NOMO-1 treated with dmso at 0.1 percent for 144 hours (cell line): ENCODE measurements around the gene LBHD1.
A peak's percentile ranks its signal among the peaks of the same experiment; 100 is the strongest.
"Not testable (repeated sequence)": the region's sequence is repeated elsewhere in the genome, so short reads cannot be mapped to it uniquely, and the experiment has no call there.

ENCODE experiments used
- DNase-seq: peaks from one replicate; lab custom pipeline; 2025; ENCODE audit not compliant: unreplicated experiment; lab: John Stamatoyannopoulos, UW

LBHD1 gene

DNA sequence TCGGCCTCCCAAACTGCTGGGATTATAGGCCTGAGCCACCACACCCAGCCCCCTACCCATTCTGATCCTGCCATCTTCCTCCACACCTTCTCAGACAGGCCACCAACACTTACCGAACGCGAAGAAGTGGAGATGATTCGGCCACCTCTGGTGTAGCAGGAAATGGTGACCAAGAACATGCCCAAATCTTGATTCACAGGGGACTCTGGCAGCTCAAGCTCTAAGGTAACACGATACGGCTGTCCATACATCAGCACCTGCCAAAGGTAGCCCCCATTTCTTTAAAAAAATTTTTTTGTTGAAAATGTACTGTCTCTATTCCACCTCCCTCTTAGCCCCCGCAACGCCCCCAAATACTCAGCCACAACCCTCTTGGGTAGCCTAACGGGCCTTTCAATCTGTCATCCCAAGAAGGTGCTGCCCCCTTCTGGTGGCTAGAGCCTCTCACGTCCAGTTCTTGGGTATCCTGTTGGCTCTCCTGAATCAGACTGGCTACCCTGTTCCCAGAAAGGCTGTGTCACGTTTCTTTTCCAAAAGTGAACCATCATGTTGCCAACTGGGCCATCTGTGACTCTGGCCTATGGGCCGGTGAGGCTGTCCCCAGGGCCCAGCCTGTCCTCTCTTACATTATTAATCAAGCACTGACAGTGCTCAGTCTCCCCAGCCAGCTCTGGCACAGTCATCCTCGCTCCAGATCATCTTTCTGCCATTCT lies 22.5 kb upstream of the LBHD1 start:
- DNase-seq, result peak; percentile 21

DNA sequence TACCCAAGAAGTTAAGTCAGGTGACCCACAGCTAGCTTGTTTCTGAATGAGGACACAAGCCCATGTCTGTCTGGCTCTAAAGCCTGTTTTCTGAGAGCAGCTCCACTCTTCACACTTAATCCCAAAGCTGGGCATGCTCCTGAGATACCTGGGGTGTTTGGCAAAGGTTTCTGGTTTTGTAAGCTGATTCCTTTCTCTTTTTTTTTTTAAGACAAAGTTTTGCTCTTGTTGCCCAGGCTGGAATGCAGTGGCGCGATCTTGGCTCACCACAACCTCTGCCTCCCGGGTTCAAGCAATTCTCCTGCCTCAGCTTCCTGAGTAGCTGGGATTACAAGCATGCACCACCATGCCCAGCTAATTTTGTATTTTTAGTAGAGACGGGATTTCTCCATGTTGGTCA lies 21.6 kb upstream of the LBHD1 start:
- not testable (repeated sequence) for DNase-seq

- no peak for DNase-seq
Measured at GRCh38 chr11:62689421-62690183, 17.5 kb upstream of the LBHD1 start, which contains the start of gene LRRN4CL. Gene LRRN4CL, minus strand, starts transcription at chr11:62689530. Its CDS starts 1,022 bp downstream, at chr11:62688508.

GRCh38 chr11:62688491-62688890 lies 16.4 kb upstream of the LBHD1 start:
- DNase-seq, result no peak

DNA sequence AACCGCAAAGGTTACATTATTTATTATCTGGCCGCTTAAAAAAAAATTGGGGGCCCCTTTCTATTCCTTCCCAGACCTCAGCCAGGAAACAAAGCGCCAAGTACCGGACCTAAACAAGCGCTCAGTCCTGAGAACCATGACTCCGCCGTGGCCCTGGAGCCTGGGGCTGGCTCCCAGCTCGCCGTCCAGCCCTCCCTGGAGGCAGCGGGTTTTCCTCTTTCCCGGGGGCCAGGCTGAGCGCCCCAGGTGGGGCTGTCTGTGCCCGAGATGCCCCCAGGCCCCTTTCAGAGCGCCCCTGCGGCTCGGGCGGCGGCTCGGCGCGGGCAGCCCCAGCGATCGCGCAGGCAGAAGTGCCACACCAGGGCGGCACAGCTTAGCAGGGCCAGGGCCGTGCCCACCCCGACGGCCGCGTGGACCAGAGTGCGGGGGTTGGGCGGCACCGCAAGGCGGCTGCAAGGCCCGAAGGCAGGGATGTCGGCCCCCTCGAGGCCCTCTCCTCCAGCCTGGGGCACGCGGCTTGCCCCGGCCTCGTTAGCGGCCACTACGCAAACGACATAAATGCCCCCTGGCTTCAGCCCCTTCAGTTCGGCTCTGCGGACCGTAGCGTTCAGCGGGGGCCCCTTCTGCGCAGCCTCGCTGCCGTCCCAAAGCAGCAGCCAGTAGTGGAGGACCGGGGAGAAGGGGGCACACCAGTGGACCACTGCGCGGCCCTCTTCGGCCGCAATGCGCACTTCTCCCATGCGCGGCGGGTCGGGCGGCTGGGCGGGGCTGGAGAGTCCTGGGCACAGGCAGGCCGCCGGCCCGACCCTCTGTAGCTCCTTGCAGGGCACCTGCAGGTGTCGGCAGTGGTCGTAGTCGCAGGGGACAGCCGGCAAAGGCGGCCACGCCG lies 15.7 kb upstream of the LBHD1 start:
- no peak for DNase-seq

- no peak for DNase-seq
Measured at GRCh38 chr11:62682518-62682917, 10.5 kb upstream of the LBHD1 start.

- peak; percentile 9 for DNase-seq
Measured at GRCh38 chr11:62680825-62681240, 8.8 kb upstream of the LBHD1 start.

- DNase-seq, result peak; percentile 89
Measured at GRCh38 chr11:62678770-62679696, 7.0 kb upstream of the LBHD1 start, which contains the start of gene UBXN1. Gene UBXN1, minus strand, starts transcription at chr11:62679073. Its CDS starts 150 bp downstream, at chr11:62678923.

DNA sequence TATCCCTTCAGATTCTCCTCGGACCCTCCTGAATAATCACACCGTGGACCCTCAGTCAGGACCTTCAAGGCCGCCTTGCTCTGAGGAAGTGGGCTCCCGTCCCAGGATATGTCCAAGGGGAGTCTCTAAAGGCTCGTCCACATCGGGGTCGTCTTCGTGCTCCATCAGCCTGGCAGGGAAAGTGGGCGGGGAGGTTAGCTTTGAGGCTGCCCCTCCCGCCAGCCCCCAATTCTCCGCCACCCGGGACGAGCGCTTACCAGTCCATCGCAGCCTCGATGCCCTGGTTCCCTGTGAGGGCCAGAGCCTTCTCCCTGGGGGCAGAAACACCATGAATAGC lies 6.3 kb upstream of the LBHD1 start:
- no peak for DNase-seq

- DNase-seq, result no peak
Measured at GRCh38 chr11:62677714-62678113, 5.6 kb upstream of the LBHD1 start.

DNA sequence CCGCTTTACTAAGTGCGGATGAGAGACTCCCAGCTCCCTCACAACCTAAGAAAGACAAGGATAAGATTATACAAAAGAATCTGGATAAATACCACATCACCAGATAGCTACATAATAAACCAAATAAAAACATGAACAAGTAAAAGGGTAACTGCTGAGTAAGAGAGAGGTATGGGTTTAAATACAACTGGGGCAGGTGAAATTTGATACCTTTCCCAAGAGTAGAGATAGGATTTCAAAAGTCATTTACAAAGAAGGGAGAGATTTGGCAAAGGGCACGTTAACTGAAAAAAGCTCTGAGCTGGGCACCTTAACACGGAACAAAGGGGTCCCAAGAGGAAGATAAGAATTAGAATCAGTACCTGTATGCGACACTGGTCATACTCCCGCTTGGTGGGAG lies 5.1 kb upstream of the LBHD1 start:
- DNase-seq, result no peak

GRCh38 chr11:62676698-62677097 lies 4.6 kb upstream of the LBHD1 start:
- DNase-seq, result no peak

DNA sequence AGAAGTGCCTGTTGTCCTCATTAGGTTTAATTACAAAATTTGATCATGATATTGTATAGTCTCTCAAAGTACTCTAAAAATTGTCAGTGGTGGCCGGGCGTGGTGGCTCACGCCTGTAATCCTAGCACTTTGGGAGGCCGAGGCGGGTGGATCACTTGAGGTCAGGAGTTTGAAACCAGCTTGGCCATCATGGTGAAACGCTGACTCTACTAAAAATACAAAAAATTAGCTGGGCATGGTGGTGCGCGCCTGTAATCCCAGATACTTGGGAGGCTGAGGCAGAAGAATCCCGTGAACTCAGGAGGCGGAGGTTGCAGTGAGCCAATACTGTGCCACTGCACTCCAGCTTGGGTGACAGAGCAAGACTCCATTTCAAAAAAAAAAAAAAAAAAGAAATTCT lies 3.3 kb upstream of the LBHD1 start:
- not testable (repeated sequence) for DNase-seq

DNA sequence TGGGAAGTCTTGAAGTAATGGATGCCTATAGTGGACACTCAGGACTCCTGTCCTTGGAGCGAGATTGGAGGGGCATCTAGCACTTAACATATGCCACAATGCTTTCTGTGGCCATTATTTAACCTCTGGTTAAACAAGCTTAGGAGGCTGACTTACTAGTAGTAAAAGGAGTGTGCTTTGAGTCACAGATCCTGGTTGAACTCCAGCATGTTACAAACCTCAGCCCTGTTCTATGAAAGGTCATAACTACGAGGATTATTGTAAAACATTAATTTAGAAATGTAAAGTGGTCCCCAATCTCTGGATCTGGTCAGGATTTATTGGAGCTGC lies 1.1 kb upstream of the LBHD1 start:
- no peak for DNase-seq

GRCh38 chr11:62671236-62671607 lies 845 bp downstream of the LBHD1 start:
- DNase-seq, result peak; percentile 59

DNA sequence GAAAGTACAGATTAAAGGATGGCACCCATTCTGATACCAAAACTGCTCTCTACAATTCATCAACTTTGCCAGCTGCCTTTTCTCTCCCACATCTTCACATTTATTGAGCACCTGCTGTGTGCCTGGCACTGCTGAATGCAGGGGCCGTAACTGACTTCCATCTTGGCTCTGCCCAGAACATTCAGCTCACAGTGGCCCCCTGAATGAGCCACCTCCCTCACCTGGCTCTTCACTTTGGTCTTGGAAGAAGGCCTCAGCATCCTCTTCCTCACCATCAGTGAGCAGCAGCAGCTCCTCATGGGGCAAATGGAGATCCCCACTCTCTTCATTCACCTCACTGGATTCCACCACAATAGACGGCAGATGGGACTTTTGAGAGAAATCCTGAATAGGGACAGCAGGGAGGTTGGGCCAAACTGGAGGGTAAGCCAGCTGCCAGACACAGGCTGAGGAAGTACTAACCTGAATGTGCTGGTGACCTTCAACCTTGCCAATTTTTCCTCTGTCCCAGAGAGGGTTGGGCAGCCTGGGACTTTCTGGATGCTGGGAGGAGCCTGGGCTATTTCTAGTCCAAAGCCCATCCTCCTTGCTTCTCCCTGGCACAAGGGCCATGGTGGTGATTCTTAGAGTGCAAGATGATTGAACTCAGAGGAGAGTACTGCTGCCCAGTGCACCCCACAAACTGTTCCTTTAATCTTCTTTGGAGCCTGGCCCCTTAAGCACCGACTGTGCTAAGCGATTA lies 2.5 kb downstream of the LBHD1 start:
- DNase-seq, result no peak

- DNase-seq, result no peak
Measured at GRCh38 chr11:62667460-62667859, 4.6 kb downstream of the LBHD1 start.

DNA sequence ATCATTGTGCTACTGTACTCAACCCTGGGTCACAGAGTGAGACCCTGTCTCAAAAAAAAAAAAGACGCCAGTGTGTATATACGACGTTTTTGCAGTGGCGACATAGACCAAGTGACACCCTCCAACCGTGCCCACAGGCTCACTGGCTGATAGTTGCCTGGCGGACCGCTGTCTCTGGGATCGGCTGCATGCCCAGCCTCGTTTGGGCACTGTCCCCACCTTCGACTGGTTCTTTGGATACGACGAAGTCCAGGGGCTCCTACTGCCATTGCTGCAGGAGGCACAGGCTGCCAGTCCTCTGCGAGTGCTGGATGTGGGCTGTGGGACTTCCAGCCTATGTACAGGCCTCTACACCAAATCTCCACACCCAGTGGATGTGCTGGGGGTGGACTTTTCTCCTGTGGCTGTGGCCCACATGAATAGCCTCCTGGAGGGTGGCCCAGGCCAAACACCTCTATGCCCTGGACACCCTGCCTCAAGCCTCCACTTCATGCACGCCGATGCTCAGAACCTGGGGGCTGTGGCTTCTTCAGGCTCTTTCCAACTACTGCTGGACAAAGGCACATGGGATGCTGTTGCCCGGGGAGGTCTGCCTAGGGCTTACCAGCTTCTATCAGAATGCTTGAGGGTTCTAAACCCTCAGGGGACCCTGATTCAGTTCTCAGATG lies 5.7 kb downstream of the LBHD1 start:
- no peak for DNase-seq

DNA sequence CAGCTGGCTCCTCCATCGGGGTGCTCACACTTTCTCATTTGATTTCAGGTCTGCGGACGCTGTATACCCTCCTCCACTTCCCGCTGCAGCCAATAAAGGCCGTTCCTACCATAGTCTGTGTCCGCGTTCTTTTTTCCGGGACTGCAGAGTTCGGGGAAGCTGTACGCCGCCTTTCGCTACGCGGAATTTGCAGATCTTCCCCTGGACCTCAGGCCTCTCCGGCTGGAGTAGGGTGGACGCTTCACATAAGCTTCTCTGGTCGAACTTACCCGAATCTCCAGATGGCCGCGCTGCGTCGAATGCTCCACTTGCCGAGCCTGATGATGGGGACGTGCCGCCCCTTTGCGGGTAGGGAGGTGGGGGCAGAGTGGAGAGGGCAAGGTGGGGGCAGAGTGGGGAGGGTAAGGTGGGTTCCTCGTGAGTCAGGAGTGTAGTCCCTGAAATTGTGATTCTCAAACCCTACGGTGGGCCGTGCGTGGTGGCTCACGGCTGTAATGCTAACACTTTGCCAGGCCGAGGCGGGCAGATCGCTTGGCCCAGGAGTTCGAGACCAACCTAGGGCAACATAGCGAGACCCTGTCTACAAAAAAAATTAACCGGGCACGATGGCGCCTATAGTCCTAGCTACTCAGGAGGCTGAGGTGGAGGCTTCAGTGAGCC lies 6.3 kb downstream of the LBHD1 start:
- DNase-seq, result peak; percentile 22
